NCI-H1105 treated with DMSO at 0.1 percent for 48 hours (cell line): ENCODE measurements around the gene PLS3.

Experiments
- DNase-seq: peaks from one replicate; lab custom pipeline; 2025; lab: John Stamatoyannopoulos, UW

The PLS3 gene

GRCh38 chrX:115694028-115694427, 133.1 kb downstream of the PLS3 start:
- DNase-seq: no peak

GRCh38 chrX:115696039-115696438, 135.1 kb downstream of the PLS3 start:
- no peak for DNase-seq

- no peak for DNase-seq
Observed at GRCh38 chrX:115696939-115697338, 136.0 kb downstream of the PLS3 start.

GRCh38 chrX:115697806-115698205, 136.8 kb downstream of the PLS3 start:
- DNase-seq: no peak
